ENCODE measurements around the gene E2F7.
"Not testable (repeated sequence)": the region's sequence is repeated elsewhere in the genome, so short reads cannot be mapped to it uniquely, and the experiment has no call there.

E2F7 gene, protein sequence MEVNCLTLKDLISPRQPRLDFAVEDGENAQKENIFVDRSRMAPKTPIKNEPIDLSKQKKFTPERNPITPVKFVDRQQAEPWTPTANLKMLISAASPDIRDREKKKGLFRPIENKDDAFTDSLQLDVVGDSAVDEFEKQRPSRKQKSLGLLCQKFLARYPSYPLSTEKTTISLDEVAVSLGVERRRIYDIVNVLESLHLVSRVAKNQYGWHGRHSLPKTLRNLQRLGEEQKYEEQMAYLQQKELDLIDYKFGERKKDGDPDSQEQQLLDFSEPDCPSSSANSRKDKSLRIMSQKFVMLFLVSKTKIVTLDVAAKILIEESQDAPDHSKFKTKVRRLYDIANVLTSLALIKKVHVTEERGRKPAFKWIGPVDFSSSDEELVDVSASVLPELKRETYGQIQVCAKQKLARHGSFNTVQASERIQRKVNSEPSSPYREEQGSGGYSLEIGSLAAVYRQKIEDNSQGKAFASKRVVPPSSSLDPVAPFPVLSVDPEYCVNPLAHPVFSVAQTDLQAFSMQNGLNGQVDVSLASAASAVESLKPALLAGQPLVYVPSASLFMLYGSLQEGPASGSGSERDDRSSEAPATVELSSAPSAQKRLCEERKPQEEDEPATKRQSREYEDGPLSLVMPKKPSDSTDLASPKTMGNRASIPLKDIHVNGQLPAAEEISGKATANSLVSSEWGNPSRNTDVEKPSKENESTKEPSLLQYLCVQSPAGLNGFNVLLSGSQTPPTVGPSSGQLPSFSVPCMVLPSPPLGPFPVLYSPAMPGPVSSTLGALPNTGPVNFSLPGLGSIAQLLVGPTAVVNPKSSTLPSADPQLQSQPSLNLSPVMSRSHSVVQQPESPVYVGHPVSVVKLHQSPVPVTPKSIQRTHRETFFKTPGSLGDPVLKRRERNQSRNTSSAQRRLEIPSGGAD

DNA sequence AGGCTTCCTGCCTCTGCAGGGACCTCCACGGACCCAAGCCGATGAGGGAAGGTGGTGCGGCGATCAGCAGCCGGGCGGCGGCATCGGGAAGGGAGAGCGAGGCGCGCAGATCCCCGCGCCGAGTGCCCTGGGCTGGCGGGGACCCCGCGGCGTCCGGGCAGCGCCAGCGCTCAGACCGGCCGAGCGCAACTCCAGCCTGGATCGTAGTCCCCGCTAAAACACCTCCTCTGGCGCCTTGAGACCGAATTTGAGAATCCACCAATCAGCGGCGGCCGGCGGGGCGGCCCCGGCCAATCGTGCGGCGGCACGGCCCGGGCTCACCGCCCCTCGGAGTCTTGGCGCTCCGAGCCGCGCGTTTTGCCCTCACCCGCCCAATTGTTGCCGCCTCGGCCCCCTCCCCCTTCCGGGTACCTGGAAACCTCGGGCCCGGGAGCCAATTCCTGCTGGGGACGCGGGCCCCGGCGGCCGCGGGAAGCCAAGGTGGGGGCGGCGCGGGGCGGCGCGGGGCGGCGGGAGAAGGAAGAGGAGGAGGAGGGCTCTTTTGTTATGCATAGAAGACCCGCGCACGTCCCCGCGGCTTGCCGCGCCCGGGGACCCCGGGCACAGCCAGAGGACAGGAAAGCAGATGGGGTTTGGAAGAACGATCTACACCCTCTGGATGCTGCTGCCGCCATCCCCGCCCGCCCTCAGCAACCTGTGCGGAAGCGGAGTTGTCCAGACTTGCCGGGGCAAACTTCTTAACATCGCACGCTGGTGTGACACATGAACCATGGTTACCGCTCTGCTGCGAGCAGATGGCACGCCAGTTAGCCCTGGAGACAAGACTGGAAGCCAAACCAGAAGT, at the start of gene E2F7:
Gene E2F7 (minus strand): TSS at position 209 of the 844 bp plus-strand sequence. CDS start 934 bp downstream, outside the sequence.
- DNase-seq (ENCODE audit: low read depth in 1 of 2, low spot score in 1 of 2) = peak; percentile 98 to 100
- 0 out of 2 replicates have a peak, but pooled peaks have one; percentile 21 for TF ChIP-seq JUND (IDR thresholded peaks at IDR 0.05; ENCODE audit: low read depth)
- in situ Hi-C loops (cut with HindIII; ENCODE audit: low pct_unique_long_range_greater_than_20kb, low sequenced_read_pairs) = no loop called here

DNA sequence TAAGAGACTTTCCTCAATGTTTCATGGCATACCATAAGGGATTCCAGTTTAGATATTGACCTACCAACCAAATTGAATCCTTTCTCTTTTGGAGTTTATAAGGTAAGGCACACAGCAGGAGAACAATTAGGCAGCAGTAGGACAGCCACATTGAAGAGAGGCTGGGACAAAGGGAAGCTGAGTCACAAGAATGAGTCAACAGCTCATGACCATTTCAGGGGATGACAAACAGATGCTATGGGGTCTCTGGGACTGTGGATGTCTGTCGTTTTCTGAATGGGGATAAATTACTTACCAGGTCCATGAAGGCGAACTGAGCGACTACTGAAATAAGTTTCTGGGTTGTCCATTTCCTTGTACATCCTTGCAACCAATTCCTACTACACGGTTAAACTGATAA, 48.6 kb upstream of the E2F7 start:
- TF ChIP-seq JUND (IDR thresholded peaks at IDR 0.05; ENCODE audit: low read depth) = no peak
- in situ Hi-C loops (cut with HindIII; ENCODE audit: low pct_unique_long_range_greater_than_20kb, low sequenced_read_pairs) = no loop called here
- DNase-seq (ENCODE audit: low read depth in 1 of 2, low spot score in 1 of 2) = no peak

DNA sequence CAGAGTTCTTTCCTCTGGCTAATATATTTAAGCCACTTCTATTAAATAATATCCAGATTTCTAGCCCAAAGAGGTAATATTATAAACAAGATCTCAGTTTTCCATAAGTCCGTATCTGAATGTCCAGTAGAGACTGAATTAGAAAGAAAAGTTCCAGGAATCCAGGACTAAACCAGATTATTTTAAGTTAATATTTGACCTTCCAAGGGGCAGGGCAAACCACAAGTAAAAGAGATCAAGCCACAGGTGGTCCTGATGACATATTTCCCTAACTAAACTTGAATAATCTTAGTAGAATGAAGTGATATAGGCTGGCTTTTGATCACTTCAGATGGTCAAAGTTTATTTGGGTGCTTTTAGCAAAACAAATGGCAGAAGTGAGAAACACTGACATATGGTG, 43.3 kb upstream of the E2F7 start:
- DNase-seq (ENCODE audit: low read depth in 1 of 2, low spot score in 1 of 2) = no peak
- in situ Hi-C loops (cut with HindIII; ENCODE audit: low pct_unique_long_range_greater_than_20kb, low sequenced_read_pairs) = no loop called here
- no peak for TF ChIP-seq JUND (IDR thresholded peaks at IDR 0.05; ENCODE audit: low read depth)

DNA sequence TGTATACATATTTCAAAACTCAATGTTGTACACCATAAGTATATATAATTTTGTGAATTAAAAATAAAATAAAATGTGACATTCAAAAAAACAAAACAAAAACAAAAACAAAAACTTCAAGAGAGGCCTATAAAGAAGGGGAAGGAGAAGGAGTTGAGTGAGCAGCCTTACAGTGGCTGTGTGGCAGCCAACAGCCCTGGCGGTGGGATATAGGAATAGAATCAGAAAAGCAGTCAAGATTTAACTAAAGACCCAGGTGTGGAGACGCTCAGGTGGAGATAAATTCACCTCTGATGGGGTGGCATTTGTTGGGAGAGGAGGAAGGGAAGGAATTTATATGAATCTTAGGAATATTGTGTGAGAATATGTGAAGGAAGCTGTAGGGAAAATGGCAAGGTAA, 41.8 kb upstream of the E2F7 start:
- no peak for TF ChIP-seq JUND (IDR thresholded peaks at IDR 0.05; ENCODE audit: low read depth)
- in situ Hi-C loops (cut with HindIII; ENCODE audit: low pct_unique_long_range_greater_than_20kb, low sequenced_read_pairs) = no loop called here
- no peak for DNase-seq (ENCODE audit: low read depth in 1 of 2, low spot score in 1 of 2)

DNA sequence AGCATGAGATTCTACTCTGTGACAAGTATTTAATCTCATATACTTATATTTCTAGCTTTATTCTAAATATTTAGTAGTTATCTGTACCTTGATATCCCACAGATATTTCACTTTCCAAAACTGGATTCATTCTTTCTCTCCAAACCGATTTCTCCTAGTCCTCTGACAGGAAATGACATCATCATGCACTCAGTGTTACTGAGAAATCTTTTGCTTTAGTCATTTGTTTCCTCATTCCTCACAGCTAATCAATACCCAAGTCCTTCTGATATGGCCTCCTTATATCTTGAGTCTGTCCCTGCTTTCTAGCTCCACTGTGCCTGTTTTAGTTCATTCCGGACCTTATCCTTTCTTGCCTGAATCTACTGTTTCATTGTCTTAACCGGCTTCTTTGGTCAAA, 39.4 kb upstream of the E2F7 start:
- DNase-seq (ENCODE audit: low read depth in 1 of 2, low spot score in 1 of 2) = no peak

DNA sequence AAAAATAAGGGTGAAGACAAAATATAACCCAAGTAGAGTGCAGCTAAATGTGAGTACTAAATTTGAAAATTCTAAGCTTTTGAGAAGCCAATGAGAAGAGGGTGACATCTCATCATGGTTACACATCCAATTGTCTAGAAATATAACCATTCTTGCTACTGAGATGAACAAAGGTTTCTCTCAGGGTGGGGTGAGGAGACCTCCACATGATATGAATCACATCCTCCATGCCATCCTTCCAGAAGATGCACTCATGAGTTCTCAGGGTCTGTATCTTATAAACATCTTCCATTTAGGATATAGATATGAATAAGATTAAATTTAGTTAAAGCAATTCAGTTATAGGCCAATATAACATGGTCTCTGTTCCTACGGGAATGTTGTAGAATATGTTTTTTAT, 38.9 kb upstream of the E2F7 start:
- DNase-seq (ENCODE audit: low read depth in 1 of 2, low spot score in 1 of 2) = no peak
- in situ Hi-C loops (cut with HindIII; ENCODE audit: low pct_unique_long_range_greater_than_20kb, low sequenced_read_pairs) = no loop called here
- TF ChIP-seq JUND (IDR thresholded peaks at IDR 0.05; ENCODE audit: low read depth) = no peak

More for the DNA sequence above, 39.4 kb upstream of the E2F7 start:
- in situ Hi-C loops (cut with HindIII; ENCODE audit: low pct_unique_long_range_greater_than_20kb, low sequenced_read_pairs) = no loop called here
- no peak for TF ChIP-seq JUND (IDR thresholded peaks at IDR 0.05; ENCODE audit: low read depth)

DNA sequence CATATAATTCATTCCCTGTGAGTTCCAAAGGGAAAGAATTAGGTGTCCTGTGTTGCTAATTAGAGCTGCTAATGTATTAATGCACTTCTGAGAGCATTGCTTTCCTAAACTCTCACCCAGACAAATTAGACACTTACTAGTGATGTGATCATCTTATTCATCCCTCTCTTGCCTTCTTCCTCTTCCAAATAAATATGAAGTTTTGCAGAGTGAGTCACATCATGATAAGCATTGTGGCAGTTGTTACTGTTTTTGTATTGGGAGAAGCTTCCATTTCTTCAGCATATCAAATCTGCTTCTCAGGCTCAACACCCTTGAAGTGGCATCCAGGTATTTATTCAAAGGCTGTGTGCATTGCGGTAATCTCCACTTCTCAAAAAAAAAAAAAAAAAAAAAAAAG, 37.3 kb upstream of the E2F7 start:
- in situ Hi-C loops (cut with HindIII; ENCODE audit: low pct_unique_long_range_greater_than_20kb, low sequenced_read_pairs) = no loop called here
- no peak for DNase-seq (ENCODE audit: low read depth in 1 of 2, low spot score in 1 of 2)
- TF ChIP-seq JUND (IDR thresholded peaks at IDR 0.05; ENCODE audit: low read depth) = no peak

DNA sequence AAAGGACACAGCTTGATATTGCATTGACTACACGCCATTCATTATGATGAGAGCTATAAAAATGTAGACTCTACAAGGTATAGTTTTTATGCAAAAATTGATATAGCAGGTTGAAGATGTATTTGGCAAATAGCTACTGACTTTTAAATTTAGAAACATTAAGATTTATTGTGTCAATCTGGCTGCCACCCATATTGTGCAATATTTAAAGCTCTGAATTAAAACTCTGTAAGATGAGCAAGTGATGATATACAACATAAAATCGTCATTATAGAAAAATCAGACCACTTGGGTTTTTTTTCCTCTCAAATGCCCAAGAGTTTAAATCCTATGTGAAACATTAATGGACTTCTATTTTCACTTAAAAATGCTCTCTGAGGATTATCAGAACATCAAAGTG, 36.8 kb upstream of the E2F7 start:
- TF ChIP-seq JUND (IDR thresholded peaks at IDR 0.05; ENCODE audit: low read depth) = no peak
- DNase-seq (ENCODE audit: low read depth in 1 of 2, low spot score in 1 of 2) = no peak
- in situ Hi-C loops (cut with HindIII; ENCODE audit: low pct_unique_long_range_greater_than_20kb, low sequenced_read_pairs) = no loop called here

DNA sequence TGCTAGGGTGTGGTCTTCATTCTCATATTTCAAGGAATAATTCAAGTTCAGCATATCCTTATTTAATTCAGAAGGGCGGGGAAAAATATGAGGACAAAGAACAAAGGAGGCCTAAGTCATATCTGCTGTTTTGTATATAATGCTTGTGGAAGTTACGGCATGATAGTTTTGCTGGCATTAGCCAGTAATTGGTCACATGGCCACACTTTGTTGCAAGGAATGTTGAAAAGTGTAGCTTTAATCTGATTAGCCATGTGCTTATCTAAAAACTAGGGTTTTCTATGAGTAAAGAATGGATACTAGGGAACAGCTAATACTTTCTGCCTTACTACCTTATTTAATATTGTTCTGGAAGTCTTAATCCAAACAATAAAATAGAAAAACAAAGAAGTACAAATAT, 34.4 kb upstream of the E2F7 start:
- in situ Hi-C loops (cut with HindIII; ENCODE audit: low pct_unique_long_range_greater_than_20kb, low sequenced_read_pairs) = no loop called here
- no peak for DNase-seq (ENCODE audit: low read depth in 1 of 2, low spot score in 1 of 2)
- no peak for TF ChIP-seq JUND (IDR thresholded peaks at IDR 0.05; ENCODE audit: low read depth)

DNA sequence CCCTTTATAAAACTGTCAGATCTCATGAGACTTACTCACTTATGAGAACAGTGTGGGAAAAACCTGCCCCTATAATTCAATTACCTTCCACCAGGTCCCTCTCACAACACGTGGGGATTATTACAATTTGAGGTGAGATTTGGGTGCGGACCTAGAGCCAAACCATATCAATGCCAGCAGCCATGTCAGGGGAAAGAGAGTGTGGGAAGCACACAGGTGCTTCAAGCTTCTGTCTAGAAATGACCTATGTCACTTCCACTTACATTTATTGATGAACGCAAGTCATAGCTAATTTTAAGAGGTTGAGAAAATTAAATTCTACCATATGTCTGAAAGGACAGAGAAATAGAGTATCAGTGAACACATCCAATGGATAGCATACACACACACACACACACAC, 32.5 kb upstream of the E2F7 start:
- no peak for TF ChIP-seq JUND (IDR thresholded peaks at IDR 0.05; ENCODE audit: low read depth)
- DNase-seq (ENCODE audit: low read depth in 1 of 2, low spot score in 1 of 2) = no peak
- in situ Hi-C loops (cut with HindIII; ENCODE audit: low pct_unique_long_range_greater_than_20kb, low sequenced_read_pairs) = no loop called here

DNA sequence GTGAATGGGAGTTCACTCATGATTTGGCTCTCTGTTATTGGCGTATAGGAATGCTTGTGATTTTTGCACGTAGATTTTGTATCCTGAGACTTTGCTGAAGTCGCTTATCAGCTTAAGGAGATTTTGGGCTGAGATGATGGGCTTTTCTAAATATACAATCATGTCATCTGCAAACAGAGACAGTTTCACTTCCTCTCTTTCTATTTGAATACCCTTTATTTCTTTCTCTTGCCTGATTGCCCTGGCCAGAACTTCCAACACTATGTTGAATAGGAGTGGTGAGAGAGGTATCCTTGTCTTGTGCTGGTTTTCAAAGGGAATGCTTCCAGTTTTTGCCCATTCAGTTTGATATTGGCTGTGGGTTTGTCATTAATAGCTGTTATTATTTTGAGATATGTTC, 26.9 kb upstream of the E2F7 start:
- DNase-seq (ENCODE audit: low read depth in 1 of 2, low spot score in 1 of 2); in situ Hi-C loops (cut with HindIII; ENCODE audit: low pct_unique_long_range_greater_than_20kb, low sequenced_read_pairs): not testable (repeated sequence)

DNA sequence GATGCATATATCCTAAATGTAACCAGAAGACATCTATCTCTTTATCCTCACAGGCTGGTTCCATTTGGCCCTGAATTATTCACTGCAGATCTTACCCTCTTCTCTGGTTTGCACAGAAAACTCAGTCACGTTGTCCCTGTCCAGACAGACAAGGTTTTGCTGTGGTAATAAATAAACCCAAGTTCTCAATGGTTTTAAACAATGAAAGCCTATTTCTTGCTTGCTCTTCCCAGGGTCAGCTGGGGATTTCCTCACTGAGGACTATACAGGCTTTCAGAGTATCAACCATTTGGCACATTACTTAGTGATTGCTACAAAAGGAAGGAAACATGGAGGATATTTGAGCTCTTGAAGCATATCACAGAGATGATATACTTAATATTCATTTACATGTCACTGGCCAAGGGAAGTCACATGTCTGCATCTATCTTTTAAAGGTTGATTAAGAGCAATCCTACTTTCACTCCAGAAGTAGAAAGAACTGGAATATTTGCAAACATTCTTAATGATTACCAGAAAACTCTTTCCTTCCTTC, 24.4 kb upstream of the E2F7 start:
- in situ Hi-C loops (cut with HindIII; ENCODE audit: low pct_unique_long_range_greater_than_20kb, low sequenced_read_pairs) = no loop called here
- TF ChIP-seq JUND (IDR thresholded peaks at IDR 0.05; ENCODE audit: low read depth) = no peak
- no peak for DNase-seq (ENCODE audit: low read depth in 1 of 2, low spot score in 1 of 2)
